Muscle layer of colon (tissue), 2 donors: Measurements from ENCODE around the gene SUMF1.
A peak's percentile ranks its signal among the peaks of the same experiment; 100 is the strongest.

Experiments used
- H3K27ac ChIP-seq: one replicate; pipeline ENCODE4 v1.7.0; 2013; ENCODE audit warnings: low read depth, mild to moderate bottlenecking, low read length, moderate library complexity
- H3K27me3 ChIP-seq, 2 donors: one replicate each; pipeline ENCODE4 v1.7.0; 2013; ENCODE audit warnings: low read length in 2 of 2, mild to moderate bottlenecking in 2 of 2; ENCODE audit not compliant: insufficient read depth in 2 of 2, control insufficient read depth in 1 of 2
- H3K36me3 ChIP-seq: one replicate; pipeline ENCODE4 v1.7.0; 2013; ENCODE audit warnings: mild to moderate bottlenecking, low read length; ENCODE audit not compliant: insufficient read depth
- H3K4me1 ChIP-seq: one replicate; pipeline ENCODE4 v1.7.0; 2013; ENCODE audit warnings: mild to moderate bottlenecking, low read length; ENCODE audit not compliant: insufficient read depth
- H3K4me3 ChIP-seq, 2 donors: one replicate each; pipeline ENCODE4 v1.7.0; 2013; ENCODE audit warnings: low read length in 2 of 2, low read depth in 1 of 2, mild to moderate bottlenecking in 1 of 2, moderate library complexity in 1 of 2
- H3K9ac ChIP-seq: one replicate; pipeline ENCODE4 v1.7.0; 2013; ENCODE audit warnings: low read length
- H3K9me3 ChIP-seq: one replicate; pipeline ENCODE4 v1.7.0; 2013; ENCODE audit warnings: mild to moderate bottlenecking, low read length
- donor health status: abdominal sarcoma.
- donor health status: Adenocarcinoma of cecum.

Gene SUMF1

GRCh38 chr3:4359805-4360502 lies 107.1 kb downstream of the SUMF1 start:
- H3K4me1 ChIP-seq: no peaks in the 10 kb centered on the region
- no peaks in the 10 kb centered on the region for H3K9me3 ChIP-seq
- H3K36me3 ChIP-seq: no peaks in the 10 kb centered on the region
- H3K27me3 ChIP-seq: no peaks in the 10 kb centered on the region
- no peak overlapping the region for H3K4me3 ChIP-seq
- no peak overlapping the region for H3K27ac ChIP-seq
- H3K9ac ChIP-seq: no peak overlapping the region

DNA sequence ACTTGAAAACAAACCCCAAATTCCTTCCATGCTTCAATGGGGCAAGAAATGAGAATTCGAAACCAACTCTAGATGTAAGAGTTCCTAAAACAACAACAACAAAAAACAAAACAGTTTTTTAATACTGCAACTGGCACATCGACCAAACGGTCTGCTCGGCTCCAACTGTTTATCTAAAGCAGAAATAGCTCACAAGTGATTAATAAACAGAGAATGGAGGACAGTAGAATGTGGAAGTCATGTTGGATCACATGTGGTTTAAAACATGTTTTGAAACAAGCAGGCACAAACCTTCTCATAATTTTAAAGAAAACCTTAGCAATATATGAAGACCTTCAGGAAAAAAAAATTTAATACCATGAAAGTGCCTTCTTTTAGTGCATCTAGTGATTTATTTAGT lies 108.8 kb downstream of the SUMF1 start:
- no peak overlapping the region for H3K27ac ChIP-seq
- no peak overlapping the region for H3K4me3 ChIP-seq
- H3K9me3 ChIP-seq: no peaks in the 10 kb centered on the region

DNA sequence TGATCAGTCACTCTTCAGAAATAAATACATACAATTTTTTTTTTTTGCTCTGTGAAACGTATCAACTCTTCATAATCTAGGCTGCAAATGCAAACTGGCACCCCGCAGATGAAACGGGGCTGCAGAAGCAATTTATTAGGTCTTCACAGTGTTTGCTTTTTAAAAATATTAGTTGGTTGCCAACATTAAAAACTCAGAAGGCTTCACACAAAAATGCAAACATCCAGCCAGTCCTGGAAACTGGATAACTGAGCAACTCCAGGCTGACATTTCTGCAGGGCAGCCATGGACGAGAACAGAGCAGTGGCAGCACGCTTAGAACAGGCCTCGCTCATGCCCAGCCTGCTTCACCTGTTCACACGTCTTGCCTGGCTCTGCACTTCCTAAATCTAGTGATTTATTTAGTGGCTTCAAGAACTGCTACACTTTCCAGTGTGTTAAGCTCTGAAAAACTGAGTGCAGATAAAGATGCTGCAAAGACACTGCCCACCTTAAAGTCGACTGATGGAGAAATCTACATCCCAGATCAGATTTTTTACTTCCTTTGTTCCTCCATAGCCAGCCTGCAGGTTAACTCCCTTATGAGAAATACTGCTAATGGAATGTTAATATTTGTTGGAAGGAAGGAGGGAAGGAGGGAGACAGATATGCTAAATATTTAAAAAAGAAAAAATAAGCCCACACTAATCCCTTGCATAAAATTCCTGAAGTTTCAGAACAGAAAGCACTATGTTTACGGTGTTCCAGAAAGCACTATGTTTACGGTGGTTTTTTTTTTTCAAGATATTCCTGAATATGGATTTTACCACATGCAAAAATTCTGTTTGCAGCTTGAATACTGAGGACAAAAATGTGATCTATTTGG lies 110.3 kb downstream of the SUMF1 start:
- H3K4me1 ChIP-seq: no peaks in the 10 kb centered on the region
- no peak overlapping the region for H3K9ac ChIP-seq
- no peak overlapping the region for H3K4me3 ChIP-seq
- H3K36me3 ChIP-seq: no peaks in the 10 kb centered on the region
- no peaks in the 10 kb centered on the region for H3K9me3 ChIP-seq
- no peaks in the 10 kb centered on the region for H3K27me3 ChIP-seq
- H3K27ac ChIP-seq: no peak overlapping the region

More for the DNA sequence above, 108.8 kb downstream of the SUMF1 start:
- H3K27me3 ChIP-seq: no peaks in the 10 kb centered on the region
- H3K4me1 ChIP-seq: no peaks in the 10 kb centered on the region
- H3K9ac ChIP-seq: no peak overlapping the region
- no peaks in the 10 kb centered on the region for H3K36me3 ChIP-seq

- Histone ChIP-seq H3K9ac (no peak overlapping the region), H3K9me3 (no peaks in the 10 kb centered on the region), H3K36me3 (no peaks in the 10 kb centered on the region), H3K27ac (no peak overlapping the region), H3K4me1 (no peaks in the 10 kb centered on the region), H3K4me3 (no peak overlapping the region), H3K27me3 (no peaks in the 10 kb centered on the region)
Measured at GRCh38 chr3:4356220-4356540, 110.9 kb downstream of the SUMF1 start.

DNA sequence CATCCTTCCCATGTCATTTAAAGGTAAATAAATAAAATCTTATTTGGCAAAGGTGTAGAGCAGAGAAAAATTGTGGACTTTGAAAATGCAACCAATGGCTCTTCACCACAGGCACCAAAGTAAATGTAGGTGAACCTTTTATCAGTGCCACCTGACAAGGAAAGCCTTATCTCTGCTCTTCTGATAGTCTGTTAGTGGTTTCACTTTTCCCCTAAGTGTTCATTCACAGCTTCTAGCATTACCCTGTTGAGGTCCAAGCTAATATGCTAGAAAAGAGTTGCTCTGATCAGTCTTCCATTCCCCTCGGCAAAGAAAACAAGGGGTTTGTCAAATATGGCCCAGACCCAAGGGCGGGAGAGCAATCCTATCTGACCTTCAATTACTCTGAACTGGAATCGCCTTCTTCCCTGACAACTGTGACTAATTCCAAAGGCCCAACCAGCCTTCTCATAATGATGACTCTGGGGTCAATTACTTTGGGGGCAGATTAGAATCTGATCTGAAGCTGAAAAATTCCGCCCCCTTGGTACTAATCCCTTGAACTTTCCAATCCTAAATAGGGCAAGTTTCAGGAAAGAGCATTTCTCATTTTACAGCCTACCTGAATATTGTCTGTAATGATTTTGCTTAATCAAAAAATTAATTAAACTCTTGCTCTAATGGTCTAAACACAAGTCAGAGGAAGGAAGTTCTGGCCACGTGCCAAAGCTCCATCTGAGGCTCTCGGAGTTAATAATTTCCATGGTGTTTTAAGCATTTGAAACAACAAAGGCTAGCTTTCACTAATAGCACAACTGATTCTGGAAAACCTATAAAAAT lies 111.5 kb downstream of the SUMF1 start:
- H3K4me3 ChIP-seq: no peak overlapping the region
- no peaks in the 10 kb centered on the region for H3K27me3 ChIP-seq
- no peak overlapping the region for H3K9ac ChIP-seq
- no peaks in the 10 kb centered on the region for H3K4me1 ChIP-seq
- H3K36me3 ChIP-seq: no peaks in the 10 kb centered on the region
- H3K9me3 ChIP-seq: no peaks in the 10 kb centered on the region
- H3K27ac ChIP-seq: no peak overlapping the region

GRCh38 chr3:4351872-4352271 lies 115.2 kb downstream of the SUMF1 start:
- Histone ChIP-seq H3K36me3 (no peaks in the 10 kb centered on the region), H3K4me3 (no peak overlapping the region), H3K27me3 (no peaks in the 10 kb centered on the region), H3K27ac (no peak overlapping the region), H3K9me3 (no peaks in the 10 kb centered on the region), H3K9ac (no peak overlapping the region), H3K4me1 (no peaks in the 10 kb centered on the region)

DNA sequence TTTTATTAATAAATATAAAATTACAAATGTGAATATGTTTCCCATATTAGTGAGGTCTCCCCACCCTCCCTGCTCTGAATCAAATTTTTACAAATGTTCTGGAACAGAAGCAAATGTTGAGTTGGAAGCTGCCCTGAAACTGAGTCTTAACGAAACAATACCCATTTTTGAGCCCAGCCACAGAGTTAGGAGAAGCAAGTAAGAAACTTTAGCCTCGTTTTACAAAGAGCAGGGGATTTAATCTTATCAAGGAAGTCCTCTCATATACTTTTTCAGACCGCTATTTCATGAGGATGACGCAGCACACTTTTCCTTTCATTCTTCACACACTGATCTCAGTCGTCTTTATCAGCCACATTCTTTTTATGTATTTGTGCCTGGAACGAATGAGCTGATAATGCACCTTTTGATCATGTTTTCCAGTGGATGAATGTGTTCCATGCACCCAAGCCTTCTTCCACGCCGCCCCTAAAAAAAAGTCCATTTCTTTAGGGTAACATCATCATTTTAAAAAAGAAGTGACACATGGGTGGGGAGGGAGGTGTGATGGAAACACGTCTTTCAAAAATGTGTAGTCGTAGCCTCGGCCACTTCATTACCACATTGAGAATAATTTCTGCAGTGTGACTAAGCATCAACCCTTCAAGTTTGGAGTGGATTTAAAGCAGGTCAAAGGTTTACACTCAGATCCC lies 115.8 kb downstream of the SUMF1 start:
- Histone ChIP-seq H3K36me3 (no peaks in the 10 kb centered on the region), H3K4me3 (no peak overlapping the region), H3K9ac (peak overlapping the region; percentile 3), H3K27me3 (no peaks in the 10 kb centered on the region), H3K27ac (no peak overlapping the region), H3K9me3 (no peaks in the 10 kb centered on the region), H3K4me1 (no peaks in the 10 kb centered on the region)

DNA sequence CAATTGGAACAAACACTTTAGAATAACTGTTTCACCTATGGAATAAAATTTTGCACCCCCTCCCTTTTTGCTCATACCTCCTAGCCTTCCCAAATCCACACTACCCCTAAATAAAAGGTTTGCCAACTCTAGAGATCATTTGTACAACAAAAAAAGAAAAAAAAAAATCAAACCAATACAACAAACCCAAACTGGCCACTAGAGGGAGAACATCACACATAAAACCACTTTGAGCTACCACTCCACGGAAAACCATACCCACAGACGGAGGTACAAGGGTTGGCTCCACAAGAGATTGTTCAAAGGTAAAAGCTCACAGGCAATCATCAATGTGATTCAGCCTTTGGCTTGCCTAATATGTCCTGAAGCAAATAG lies 116.3 kb downstream of the SUMF1 start:
- H3K4me1 ChIP-seq: no peaks in the 10 kb centered on the region
- H3K4me3 ChIP-seq: no peak overlapping the region
- H3K36me3 ChIP-seq: no peaks in the 10 kb centered on the region
- no peak overlapping the region for H3K27ac ChIP-seq
- no peaks in the 10 kb centered on the region for H3K27me3 ChIP-seq
- peak overlapping the region; percentile 3 for H3K9ac ChIP-seq
- no peaks in the 10 kb centered on the region for H3K9me3 ChIP-seq

DNA sequence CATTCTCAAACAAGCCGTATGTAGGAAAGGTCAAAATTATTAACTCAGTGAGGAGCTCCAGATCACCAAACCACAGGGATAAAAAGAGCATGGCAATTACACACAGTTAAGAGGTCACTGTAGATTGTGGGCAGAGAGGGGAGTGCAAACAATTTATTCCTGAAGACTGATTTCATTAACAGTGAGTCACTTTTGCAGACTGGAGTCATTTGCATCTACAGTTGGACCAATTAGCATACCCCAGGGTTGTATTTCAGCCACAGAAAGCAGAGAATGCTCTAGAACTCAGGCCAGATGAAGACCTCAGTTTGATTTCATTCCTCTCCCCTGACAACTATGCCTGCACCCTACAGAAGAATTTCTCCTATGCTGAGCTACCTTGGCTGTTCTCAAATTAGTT lies 123.8 kb downstream of the SUMF1 start:
- H3K4me3 ChIP-seq: no peak overlapping the region
- H3K9ac ChIP-seq: no peak overlapping the region
- no peak overlapping the region for H3K27ac ChIP-seq
- no peaks in the 10 kb centered on the region for H3K4me1 ChIP-seq
- H3K27me3 ChIP-seq: no peaks in the 10 kb centered on the region
- H3K36me3 ChIP-seq: no peaks in the 10 kb centered on the region
- H3K9me3 ChIP-seq: no peaks in the 10 kb centered on the region

DNA sequence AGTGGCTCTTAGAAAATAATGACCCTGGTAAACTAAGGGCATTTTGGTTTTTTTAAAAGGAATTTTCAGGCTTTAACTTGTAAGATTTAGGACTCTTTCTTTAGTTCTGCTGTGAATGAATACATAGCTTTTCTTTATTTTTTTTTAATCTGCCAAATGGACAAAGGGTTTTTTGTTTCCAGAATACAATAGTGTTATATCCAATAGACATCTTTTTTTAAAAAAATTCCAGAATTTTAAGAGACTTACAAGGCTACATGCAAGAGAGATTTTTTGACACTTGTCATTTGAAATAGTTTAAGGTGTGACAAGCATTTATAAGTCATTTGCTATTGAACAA lies 125.8 kb downstream of the SUMF1 start:
- H3K9ac ChIP-seq: no peak overlapping the region
- H3K27ac ChIP-seq: no peak overlapping the region
- no peaks in the 10 kb centered on the region for H3K36me3 ChIP-seq

More for the DNA sequence above, 125.8 kb downstream of the SUMF1 start:
- Histone ChIP-seq H3K4me1 (no peaks in the 10 kb centered on the region), H3K9me3 (no peaks in the 10 kb centered on the region), H3K27me3 (no peaks in the 10 kb centered on the region), H3K4me3 (no peak overlapping the region)
